Activated CD4-positive, alpha-beta T cell treated with anti-CD3 and anti-CD28 coated beads, Interleukin-2, amount 50 U/mL, for 1 hour (primary cell): ENCODE data around the gene MXD1.

Source experiments
- DNase-seq: peaks from one replicate; pipeline ENCODE4 v3.0.0-alpha.2; 2020

The MXD1 gene

GRCh38 chr2:69955029-69955428 lies 40.1 kb downstream of the MXD1 start:
- no peak for DNase-seq

GRCh38 chr2:69956475-69956979 lies 41.6 kb downstream of the MXD1 start:
- no peak for DNase-seq

DNA sequence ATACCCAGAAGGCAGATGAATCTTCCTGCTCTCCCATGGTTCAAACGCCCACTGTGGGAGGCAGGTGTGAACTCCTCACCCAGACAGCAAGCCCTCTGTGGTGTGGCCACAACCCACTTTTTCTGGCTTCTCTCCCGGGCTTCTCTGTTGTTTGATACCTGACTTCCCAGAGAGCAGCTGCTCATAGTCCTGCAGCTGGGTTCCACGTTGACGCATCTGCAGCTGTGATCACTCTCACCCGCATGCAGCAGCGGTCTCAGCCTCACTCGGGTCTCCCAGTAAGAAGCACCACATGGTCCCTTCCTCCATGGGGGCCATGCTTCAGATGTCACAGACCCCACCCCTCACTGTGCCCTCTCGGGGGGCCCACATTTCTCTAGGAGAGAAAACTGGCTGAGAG lies 43.1 kb downstream of the MXD1 start:
- no peak for DNase-seq

GRCh38 chr2:69958480-69958879 lies 43.6 kb downstream of the MXD1 start:
- DNase-seq = no peak

DNA sequence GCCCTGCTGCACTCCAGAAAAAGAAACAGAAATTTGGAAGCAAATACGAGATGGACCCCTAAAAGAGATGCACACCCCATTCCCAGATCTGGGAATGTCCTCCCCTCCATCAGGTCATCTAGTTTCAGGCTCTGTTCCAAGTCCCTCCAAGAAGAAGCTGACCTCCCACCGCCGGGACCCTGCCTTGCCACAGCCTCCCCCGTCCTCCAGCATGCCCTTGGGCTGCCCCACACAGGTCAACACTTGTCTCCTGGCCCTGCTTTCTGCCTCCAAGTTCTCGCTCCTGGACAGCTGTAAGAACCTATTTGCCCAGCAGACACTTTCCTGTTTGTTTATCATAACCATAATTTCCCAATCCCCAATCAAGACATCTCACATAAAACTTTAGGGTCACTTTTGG lies 44.5 kb downstream of the MXD1 start:
- DNase-seq = no peak

DNA sequence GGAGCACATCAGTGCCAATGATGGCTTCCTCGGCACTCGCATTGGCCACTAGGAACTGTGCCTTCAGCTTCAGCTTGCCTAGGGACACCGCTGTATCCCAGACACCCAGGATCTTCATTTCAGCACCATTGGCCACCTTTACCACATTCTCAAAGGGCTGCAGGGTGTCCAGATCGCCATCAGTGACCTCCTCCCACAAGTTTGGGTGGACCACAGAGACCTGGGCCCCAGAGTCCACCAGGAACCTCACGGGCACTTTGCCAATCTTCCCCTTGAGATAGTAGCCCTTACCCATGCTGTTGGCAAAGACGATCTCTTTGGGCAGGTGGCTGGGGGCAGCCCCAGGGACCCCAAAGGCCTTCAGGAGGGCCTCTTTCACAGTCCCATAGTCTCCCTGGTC lies 45.9 kb downstream of the MXD1 start:
- no peak for DNase-seq

DNA sequence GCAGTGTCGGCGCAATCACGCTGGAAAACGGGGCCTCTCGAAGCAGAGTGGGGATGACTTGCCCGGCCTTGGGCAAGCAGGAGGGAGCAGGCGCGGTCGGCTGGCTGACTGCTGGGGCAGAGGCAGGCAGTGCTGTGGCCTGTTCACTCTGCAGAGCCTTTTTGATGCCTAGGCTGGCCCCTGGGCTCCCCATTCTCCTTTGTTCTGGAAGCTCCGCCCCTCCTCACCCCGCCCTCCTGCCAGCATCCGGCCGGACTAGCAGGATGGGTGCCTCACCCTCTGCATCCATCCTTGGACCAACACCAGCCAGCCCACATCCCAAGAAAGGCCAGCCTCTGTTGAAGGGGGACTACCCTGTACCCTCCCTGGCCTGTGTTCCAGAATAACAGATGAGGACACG lies 46.6 kb downstream of the MXD1 start, which contains the start of gene ASPRV1:
Gene ASPRV1 (minus strand): TSS at position 136 of the 400 bp plus-strand sequence. CDS start 195 bp downstream, outside the sequence.
- DNase-seq = no peak

- DNase-seq = no peak
Measured at GRCh38 chr2:69962986-69963730, 48.2 kb downstream of the MXD1 start.

DNA sequence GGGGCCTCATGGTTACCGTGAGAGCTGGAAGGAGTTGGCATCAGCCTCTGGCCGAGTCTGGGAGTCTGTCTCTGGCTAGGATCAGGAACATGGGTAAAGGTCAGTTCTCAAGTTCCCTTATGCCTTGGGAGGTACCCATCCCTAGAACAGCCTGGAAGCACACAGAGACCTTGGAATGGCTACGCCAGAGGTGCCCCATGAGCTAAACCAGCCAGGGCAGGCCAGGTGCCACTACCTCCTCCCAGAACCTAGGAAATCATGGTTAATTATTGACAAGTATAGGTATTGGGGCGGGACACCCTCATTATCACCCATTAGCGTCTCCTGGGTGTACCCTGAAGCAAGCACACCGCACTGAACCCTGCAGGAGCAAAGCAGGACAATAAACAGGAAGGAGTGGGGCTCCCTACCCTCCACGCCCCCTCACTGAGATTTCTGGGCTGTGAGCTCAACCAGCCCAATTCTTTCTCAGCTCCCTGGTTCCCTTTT lies 49.5 kb downstream of the MXD1 start:
- no peak for DNase-seq

- no peak for DNase-seq
Measured at GRCh38 chr2:69965756-69966445, 51.0 kb downstream of the MXD1 start.

DNA sequence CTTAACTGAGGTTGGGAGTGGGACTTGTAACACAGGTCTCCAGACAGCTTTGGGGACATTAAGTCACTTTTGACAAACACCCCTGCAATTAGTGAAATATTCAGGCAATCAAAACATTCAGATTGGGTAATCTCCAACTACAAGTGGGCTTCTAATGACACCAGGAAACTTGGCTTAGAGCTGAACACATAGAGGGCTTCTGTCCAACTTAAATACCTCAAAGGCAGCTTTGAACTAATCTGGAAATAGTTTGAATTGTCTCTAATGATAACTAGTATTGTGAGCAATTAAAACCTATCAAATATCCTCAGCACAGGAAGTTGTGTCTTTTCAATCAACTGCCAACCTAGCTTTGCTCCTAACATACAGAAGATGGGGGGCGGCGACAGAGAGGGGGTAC lies 51.6 kb downstream of the MXD1 start:
- no peak for DNase-seq

GRCh38 chr2:69968609-69969008 lies 53.7 kb downstream of the MXD1 start:
- no peak for DNase-seq

GRCh38 chr2:69969126-69969983 lies 54.4 kb downstream of the MXD1 start:
- DNase-seq = no peak

- no peak for DNase-seq
Measured at GRCh38 chr2:69969991-69970390, 55.1 kb downstream of the MXD1 start.

DNA sequence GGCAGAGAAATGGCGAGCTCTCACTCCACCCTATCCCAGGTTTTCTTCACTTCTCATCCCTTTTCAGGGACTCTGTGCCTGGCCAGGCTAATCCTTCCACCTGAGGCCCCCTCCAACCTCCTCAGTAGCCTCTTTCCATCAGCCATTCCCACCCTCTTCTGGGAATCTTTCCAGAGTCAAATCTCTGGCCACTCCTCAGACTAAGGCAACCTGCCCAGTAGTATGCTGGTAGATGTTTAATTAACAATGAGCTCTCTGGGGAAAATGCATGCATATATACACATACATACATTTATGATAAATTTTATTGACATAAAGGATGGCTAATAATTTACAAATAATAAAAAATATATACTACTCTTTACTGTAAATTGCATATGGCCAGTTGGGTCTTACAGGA lies 57.9 kb downstream of the MXD1 start:
- DNase-seq = no peak

- DNase-seq = no peak
Measured at GRCh38 chr2:69973335-69973735, 58.4 kb downstream of the MXD1 start.

- DNase-seq = no peak
Measured at GRCh38 chr2:69975136-69975852, 60.4 kb downstream of the MXD1 start.

DNA sequence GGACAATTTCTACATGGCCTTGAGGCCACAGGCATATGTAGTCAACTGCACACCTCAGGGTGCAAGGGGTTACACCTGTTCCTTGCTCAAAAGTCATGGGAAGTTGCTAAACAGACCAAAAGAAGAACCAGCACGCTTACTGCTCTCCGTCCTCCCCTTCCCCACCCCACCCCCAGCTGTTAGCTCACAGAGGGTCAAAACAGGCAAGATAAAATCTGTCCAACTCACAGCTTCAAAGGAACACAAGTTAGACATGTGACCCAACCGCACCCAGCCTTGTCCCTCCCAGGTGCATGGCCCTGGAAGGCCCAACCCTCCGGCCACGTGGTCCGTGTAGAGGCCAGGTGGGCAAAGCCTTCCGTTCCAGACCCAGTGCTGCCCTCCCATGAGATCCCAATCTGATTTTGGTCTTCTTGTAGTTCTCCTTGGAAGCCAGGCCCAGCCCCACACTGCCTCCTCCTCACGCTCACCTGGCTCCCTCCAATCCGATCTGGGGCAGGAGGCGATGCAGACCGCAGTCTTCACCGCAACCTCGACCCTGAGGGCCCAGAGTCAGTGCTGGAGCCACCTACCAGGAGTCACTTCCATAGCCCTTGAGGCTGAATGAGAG lies 61.0 kb downstream of the MXD1 start:
- no peak for DNase-seq

DNA sequence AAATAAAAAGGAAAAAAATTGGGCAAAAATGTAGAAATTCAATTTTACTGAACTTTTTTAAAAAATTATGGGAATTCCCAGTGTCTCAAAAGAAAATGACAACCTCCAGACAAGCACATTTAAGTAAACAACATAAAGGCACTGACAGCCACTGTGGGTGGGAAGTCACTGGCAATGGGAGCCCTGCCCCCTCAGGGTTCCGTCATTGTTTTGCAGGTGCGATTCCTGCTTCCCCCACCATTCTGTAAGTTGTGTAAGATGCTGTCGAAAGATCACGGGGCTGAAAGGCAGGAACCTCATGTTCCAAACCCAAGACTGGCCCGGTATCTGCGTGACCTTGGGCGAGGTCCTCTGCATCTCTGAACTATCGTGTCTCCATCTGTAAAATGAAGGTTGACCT lies 62.3 kb downstream of the MXD1 start:
- no peak for DNase-seq

DNA sequence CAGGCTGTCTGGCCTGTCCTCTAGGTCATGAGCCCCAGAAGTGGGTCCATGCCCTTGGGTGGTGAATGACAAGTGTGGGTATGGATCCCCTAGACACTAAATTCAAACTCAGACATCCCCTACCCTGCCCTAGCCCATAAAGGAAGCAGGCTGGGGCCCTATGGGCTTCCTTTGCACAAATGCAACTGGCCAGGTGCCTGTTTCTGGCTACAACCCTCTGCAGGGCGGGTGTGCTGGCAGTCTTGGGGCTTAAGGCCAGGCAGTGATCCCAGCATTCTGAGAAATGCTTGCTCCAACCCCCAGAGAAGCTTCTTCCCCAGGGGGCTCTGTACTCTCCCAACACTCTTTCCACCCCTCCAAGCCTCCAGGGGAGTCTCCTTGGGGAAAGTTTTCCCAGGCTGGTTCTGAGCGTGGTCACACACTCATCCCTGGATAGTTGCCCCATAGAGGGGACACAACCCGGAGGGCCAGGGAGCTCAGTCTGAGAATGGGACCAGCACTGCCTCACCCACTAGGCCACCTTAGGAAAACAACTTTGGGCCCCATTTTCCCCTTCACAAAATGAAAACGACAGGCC lies 63.1 kb downstream of the MXD1 start:
- no peak for DNase-seq
